Measurements from ENCODE around the gene BAHCC1.

The BAHCC1 gene

DNA sequence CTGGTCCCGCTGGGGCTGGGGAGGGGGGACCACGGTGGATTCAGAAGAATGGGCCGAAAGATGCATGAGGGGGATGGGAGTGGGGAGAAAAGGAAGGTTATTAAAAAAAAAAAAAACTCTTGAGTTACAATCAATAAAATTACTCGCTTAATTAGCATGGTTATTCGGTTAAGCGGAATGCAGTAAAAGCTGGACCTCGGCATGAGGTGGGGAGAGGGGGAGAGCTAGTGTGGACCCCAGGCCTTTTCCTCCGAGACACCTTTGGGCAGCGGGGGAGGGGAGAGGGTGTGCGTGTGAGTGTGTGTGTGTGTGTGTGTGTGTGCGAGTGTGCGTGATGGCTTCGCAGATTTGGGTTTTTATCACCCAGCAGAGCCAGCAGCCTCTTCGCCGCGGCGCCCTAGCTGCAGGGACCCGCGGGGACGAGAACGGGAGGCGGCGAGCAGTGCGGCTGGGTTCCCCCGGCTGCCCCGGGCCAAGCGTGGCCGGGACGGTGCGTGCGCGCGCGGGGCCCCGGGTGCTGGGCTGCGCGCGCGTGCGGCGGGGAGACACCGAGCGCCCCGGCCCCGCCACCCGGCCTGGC lies 3.7 kb downstream of the BAHCC1 start (continued):
- TF ChIP-seq, protein P1, sequence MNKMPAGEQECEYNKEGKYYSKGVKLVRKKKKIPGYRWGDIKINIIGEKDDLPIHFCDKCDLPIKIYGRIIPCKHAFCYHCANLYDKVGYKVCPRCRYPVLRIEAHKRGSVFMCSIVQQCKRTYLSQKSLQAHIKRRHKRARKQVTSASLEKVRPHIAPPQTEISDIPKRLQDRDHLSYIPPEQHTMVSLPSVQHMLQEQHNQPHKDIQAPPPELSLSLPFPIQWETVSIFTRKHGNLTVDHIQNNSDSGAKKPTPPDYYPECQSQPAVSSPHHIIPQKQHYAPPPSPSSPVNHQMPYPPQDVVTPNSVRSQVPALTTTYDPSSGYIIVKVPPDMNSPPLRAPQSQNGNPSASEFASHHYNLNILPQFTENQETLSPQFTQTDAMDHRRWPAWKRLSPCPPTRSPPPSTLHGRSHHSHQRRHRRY (tag by site-specific recombination; IDR thresholded peaks at IDR 0.05), result peak; percentile 76; the same call in 1 of the 2 replicates
- TF ChIP-seq BCL11A (tag by site-specific recombination; IDR thresholded peaks at IDR 0.05; ENCODE audit: low read depth) (peak; percentile 94), KLF7 (tag by site-specific recombination; IDR thresholded peaks at IDR 0.05; ENCODE audit: borderline replicate concordance) (peak; percentile 70; the same call in 1 of the 2 replicates), KLF10 (tag by site-specific recombination; IDR thresholded peaks at IDR 0.05) (no peak), KLF16 (tag by site-specific recombination; IDR thresholded peaks at IDR 0.05) (peak; percentile 79), ZNF121 (tag by site-specific recombination; IDR thresholded peaks at IDR 0.05) (no peak), ZNF223 (tag by site-specific recombination; IDR thresholded peaks at IDR 0.05) (no peak), GLI4 (tag by site-specific recombination; IDR thresholded peaks at IDR 0.05) (no peak), ZBTB48 (tag by site-specific recombination; IDR thresholded peaks at IDR 0.05) (0 out of 2 replicates have a peak, but pooled peaks have one; percentile 29), HOXD13 (CRISPR knock-in tag; IDR thresholded peaks at IDR 0.05; ENCODE audit: borderline replicate concordance) (peak; percentile 37; the same call in 1 of the 2 replicates), ZBTB7A (tag by site-specific recombination; IDR thresholded peaks at IDR 0.05; ENCODE audit: low read depth) (peak; percentile 97), ZNF473 (tag by site-specific recombination; IDR thresholded peaks at IDR 0.05) (peak; percentile 64; the same call in 1 of the 2 replicates), BCL11B (tag by site-specific recombination; IDR thresholded peaks at IDR 0.05; ENCODE audit: low read depth) (peak; percentile 74), ZNF391 (tag by site-specific recombination; IDR thresholded peaks at IDR 0.05; ENCODE audit: borderline replicate concordance, low read depth) (peak; percentile 78; the same call in 1 of the 2 replicates), ZNF335 (tag by site-specific recombination; conservative IDR thresholded peaks at IDR 0.05) (peak; percentile 95), ZNF48 (tag by site-specific recombination; IDR thresholded peaks at IDR 0.05) (no peak), HOXC10 (CRISPR knock-in tag; IDR thresholded peaks at IDR 0.05) (no peak), SP7 (tag by site-specific recombination; IDR thresholded peaks at IDR 0.05) (peak; percentile 36; the same call in 1 of the 2 replicates), ZNF211 (tag by site-specific recombination; IDR thresholded peaks at IDR 0.05; ENCODE audit: low read depth) (no peak), OVOL3 (tag by site-specific recombination; IDR thresholded peaks at IDR 0.05) (no peak)
- TF ChIP-seq, protein P2, sequence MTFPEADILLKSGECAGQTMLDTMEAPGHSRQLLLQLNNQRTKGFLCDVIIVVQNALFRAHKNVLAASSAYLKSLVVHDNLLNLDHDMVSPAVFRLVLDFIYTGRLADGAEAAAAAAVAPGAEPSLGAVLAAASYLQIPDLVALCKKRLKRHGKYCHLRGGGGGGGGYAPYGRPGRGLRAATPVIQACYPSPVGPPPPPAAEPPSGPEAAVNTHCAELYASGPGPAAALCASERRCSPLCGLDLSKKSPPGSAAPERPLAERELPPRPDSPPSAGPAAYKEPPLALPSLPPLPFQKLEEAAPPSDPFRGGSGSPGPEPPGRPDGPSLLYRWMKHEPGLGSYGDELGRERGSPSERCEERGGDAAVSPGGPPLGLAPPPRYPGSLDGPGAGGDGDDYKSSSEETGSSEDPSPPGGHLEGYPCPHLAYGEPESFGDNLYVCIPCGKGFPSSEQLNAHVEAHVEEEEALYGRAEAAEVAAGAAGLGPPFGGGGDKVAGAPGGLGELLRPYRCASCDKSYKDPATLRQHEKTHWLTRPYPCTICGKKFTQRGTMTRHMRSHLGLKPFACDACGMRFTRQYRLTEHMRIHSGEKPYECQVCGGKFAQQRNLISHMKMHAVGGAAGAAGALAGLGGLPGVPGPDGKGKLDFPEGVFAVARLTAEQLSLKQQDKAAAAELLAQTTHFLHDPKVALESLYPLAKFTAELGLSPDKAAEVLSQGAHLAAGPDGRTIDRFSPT (tag by site-specific recombination; IDR thresholded peaks at IDR 0.05), result 0 out of 2 replicates have a peak, but pooled peaks have one; percentile 11
- TF ChIP-seq, protein P3, sequence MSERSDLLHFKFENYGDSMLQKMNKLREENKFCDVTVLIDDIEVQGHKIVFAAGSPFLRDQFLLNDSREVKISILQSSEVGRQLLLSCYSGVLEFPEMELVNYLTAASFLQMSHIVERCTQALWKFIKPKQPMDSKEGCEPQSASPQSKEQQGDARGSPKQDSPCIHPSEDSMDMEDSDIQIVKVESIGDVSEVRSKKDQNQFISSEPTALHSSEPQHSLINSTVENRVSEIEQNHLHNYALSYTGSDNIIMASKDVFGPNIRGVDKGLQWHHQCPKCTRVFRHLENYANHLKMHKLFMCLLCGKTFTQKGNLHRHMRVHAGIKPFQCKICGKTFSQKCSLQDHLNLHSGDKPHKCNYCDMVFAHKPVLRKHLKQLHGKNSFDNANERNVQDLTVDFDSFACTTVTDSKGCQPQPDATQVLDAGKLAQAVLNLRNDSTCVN (tag by site-specific recombination; optimal IDR thresholded peaks at IDR 0.05), result peak; percentile 91
- TF ChIP-seq, protein P4, sequence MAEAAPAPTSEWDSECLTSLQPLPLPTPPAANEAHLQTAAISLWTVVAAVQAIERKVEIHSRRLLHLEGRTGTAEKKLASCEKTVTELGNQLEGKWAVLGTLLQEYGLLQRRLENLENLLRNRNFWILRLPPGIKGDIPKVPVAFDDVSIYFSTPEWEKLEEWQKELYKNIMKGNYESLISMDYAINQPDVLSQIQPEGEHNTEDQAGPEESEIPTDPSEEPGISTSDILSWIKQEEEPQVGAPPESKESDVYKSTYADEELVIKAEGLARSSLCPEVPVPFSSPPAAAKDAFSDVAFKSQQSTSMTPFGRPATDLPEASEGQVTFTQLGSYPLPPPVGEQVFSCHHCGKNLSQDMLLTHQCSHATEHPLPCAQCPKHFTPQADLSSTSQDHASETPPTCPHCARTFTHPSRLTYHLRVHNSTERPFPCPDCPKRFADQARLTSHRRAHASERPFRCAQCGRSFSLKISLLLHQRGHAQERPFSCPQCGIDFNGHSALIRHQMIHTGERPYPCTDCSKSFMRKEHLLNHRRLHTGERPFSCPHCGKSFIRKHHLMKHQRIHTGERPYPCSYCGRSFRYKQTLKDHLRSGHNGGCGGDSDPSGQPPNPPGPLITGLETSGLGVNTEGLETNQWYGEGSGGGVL (tag by site-specific recombination; IDR thresholded peaks at IDR 0.05), result peak; percentile 81
- TF ChIP-seq, protein P5, sequence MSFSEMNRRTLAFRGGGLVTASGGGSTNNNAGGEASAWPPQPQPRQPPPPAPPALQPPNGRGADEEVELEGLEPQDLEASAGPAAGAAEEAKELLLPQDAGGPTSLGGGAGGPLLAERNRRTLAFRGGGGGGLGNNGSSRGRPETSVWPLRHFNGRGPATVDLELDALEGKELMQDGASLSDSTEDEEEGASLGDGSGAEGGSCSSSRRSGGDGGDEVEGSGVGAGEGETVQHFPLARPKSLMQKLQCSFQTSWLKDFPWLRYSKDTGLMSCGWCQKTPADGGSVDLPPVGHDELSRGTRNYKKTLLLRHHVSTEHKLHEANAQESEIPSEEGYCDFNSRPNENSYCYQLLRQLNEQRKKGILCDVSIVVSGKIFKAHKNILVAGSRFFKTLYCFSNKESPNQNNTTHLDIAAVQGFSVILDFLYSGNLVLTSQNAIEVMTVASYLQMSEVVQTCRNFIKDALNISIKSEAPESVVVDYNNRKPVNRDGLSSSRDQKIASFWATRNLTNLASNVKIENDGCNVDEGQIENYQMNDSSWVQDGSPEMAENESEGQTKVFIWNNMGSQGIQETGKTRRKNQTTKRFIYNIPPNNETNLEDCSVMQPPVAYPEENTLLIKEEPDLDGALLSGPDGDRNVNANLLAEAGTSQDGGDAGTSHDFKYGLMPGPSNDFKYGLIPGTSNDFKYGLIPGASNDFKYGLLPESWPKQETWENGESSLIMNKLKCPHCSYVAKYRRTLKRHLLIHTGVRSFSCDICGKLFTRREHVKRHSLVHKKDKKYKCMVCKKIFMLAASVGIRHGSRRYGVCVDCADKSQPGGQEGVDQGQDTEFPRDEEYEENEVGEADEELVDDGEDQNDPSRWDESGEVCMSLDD (tag by site-specific recombination; IDR thresholded peaks at IDR 0.05), result peak; percentile 81
- TF ChIP-seq, protein P6, sequence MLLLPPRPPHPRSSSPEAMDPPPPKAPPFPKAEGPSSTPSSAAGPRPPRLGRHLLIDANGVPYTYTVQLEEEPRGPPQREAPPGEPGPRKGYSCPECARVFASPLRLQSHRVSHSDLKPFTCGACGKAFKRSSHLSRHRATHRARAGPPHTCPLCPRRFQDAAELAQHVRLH (tag by site-specific recombination; IDR thresholded peaks at IDR 0.05), result peak; percentile 35; the same call in 1 of the 2 replicates
- TF ChIP-seq, protein P7, sequence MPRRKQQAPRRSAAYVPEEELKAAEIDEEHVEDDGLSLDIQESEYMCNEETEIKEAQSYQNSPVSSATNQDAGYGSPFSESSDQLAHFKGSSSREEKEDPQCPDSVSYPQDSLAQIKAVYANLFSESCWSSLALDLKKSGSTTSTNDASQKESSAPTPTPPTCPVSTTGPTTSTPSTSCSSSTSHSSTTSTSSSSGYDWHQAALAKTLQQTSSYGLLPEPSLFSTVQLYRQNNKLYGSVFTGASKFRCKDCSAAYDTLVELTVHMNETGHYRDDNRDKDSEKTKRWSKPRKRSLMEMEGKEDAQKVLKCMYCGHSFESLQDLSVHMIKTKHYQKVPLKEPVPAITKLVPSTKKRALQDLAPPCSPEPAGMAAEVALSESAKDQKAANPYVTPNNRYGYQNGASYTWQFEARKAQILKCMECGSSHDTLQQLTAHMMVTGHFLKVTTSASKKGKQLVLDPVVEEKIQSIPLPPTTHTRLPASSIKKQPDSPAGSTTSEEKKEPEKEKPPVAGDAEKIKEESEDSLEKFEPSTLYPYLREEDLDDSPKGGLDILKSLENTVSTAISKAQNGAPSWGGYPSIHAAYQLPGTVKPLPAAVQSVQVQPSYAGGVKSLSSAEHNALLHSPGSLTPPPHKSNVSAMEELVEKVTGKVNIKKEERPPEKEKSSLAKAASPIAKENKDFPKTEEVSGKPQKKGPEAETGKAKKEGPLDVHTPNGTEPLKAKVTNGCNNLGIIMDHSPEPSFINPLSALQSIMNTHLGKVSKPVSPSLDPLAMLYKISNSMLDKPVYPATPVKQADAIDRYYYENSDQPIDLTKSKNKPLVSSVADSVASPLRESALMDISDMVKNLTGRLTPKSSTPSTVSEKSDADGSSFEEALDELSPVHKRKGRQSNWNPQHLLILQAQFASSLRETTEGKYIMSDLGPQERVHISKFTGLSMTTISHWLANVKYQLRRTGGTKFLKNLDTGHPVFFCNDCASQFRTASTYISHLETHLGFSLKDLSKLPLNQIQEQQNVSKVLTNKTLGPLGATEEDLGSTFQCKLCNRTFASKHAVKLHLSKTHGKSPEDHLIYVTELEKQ (tag by site-specific recombination; IDR thresholded peaks at IDR 0.05; ENCODE audit: borderline replicate concordance), result peak; percentile 25; the same call in 1 of the 2 replicates

All from HEK293 (cell line).